NCI-H2029 (cell line): Measurements from ENCODE around the gene RND2.
"Not testable (repeated sequence)": the region's sequence is repeated elsewhere in the genome, so short reads cannot be mapped to it uniquely, and the experiment has no call there.

Source experiments
- DNase-seq: peaks from one replicate; lab custom pipeline; 2025; lab: John Stamatoyannopoulos, UW

The RND2 gene

GRCh38 chr17:43024407-43025289 is at the start of gene RND2:
Gene RND2, plus strand, starts transcription at chr17:43025231. Its CDS starts 117 bp downstream, at chr17:43025348.
- DNase-seq = peak; percentile 77

GRCh38 chr17:42975265-42975664 is 49.8 kb upstream of the RND2 start:
- DNase-seq = no peak

GRCh38 chr17:42975701-42976100 is 49.3 kb upstream of the RND2 start:
- not testable (repeated sequence) for DNase-seq

GRCh38 chr17:42979511-42980273 is 45.3 kb upstream of the RND2 start, which contains the start of gene PTGES3L:
Gene PTGES3L, minus strand, starts transcription at chr17:42980080. Its CDS starts 27 bp downstream, at chr17:42980053.
- DNase-seq = peak; percentile 75

- DNase-seq = peak; percentile 80
Measured at GRCh38 chr17:42980274-42980765, 44.7 kb upstream of the RND2 start, which contains the start of gene RUNDC1. Gene RUNDC1, plus strand, starts transcription at chr17:42980565. Its CDS starts 12 bp downstream, at chr17:42980577.

GRCh38 chr17:42980766-42981397 is 44.1 kb upstream of the RND2 start:
- DNase-seq = peak; percentile 52

- no peak for DNase-seq
Measured at GRCh38 chr17:42982266-42982665, 42.8 kb upstream of the RND2 start.

- DNase-seq = no peak
Measured at GRCh38 chr17:42985225-42985624, 39.8 kb upstream of the RND2 start.

- no peak for DNase-seq
Measured at GRCh38 chr17:42989141-42989540, 35.9 kb upstream of the RND2 start.

GRCh38 chr17:42989726-42990652 is 35.0 kb upstream of the RND2 start:
- DNase-seq = no peak

GRCh38 chr17:42991471-42991870 is 33.6 kb upstream of the RND2 start:
- DNase-seq = no peak

GRCh38 chr17:42992872-42993271 is 32.2 kb upstream of the RND2 start:
- no peak for DNase-seq

GRCh38 chr17:42993913-42994312 is 31.1 kb upstream of the RND2 start:
- DNase-seq = not testable (repeated sequence)

GRCh38 chr17:42997390-42997983 is 27.5 kb upstream of the RND2 start:
- no peak for DNase-seq

- DNase-seq = peak; percentile 99
Measured at GRCh38 chr17:42997984-42998938, 26.8 kb upstream of the RND2 start, which contains the start of gene RPL27. Gene RPL27, plus strand, starts transcription at chr17:42998419. Its CDS starts 332 bp downstream, at chr17:42998751.

- DNase-seq = no peak
Measured at GRCh38 chr17:42999003-42999525, 26.0 kb upstream of the RND2 start.

- DNase-seq = not testable (repeated sequence)
Measured at GRCh38 chr17:43000894-43001293, 24.1 kb upstream of the RND2 start.

- no peak for DNase-seq
Measured at GRCh38 chr17:43003542-43004172, 21.4 kb upstream of the RND2 start.
